ENCODE measurements around the gene INMT.
"Not testable (repeated sequence)": the region's sequence is repeated elsewhere in the genome, so short reads cannot be mapped to it uniquely, and the experiment has no call there.

Gene INMT

GRCh38 chr7:30714129-30714528, 37.8 kb upstream of the INMT start:
- no peak for DNase-seq (ENCODE audit: low read depth)
- TF ChIP-seq CTCF (IDR thresholded peaks at IDR 0.05; ENCODE audit: insufficient read depth, low read depth, low read length, missing control alignments), result no peak
- no peak overlapping the region for H3K4me3 ChIP-seq (ENCODE audit: low read depth, low read length)

GRCh38 chr7:30717181-30717580, 34.8 kb upstream of the INMT start:
- no peak for DNase-seq (ENCODE audit: low read depth)
- no peak for TF ChIP-seq CTCF (IDR thresholded peaks at IDR 0.05; ENCODE audit: insufficient read depth, low read depth, low read length, missing control alignments)
- no peak overlapping the region for H3K4me3 ChIP-seq (ENCODE audit: low read depth, low read length)

GRCh38 chr7:30719434-30719833, 32.5 kb upstream of the INMT start:
- DNase-seq (ENCODE audit: low read depth); H3K4me3 ChIP-seq (ENCODE audit: low read depth, low read length): not testable (repeated sequence)

GRCh38 chr7:30721211-30721610, 30.7 kb upstream of the INMT start:
- H3K4me3 ChIP-seq (ENCODE audit: low read depth, low read length), result no peak overlapping the region
- no peak for DNase-seq (ENCODE audit: low read depth)
- TF ChIP-seq CTCF (IDR thresholded peaks at IDR 0.05; ENCODE audit: insufficient read depth, low read depth, low read length, missing control alignments), result no peak

GRCh38 chr7:30722187-30722586, 29.7 kb upstream of the INMT start:
- no peak for DNase-seq (ENCODE audit: low read depth)
- no peak for TF ChIP-seq CTCF (IDR thresholded peaks at IDR 0.05; ENCODE audit: insufficient read depth, low read depth, low read length, missing control alignments)
- no peak overlapping the region for H3K4me3 ChIP-seq (ENCODE audit: low read depth, low read length)

- TF ChIP-seq CTCF (IDR thresholded peaks at IDR 0.05; ENCODE audit: insufficient read depth, low read depth, low read length, missing control alignments), result no peak
- H3K4me3 ChIP-seq (ENCODE audit: low read depth, low read length), result no peak overlapping the region
- no peak for DNase-seq (ENCODE audit: low read depth)
Observed at GRCh38 chr7:30722671-30723070, 29.3 kb upstream of the INMT start.

- DNase-seq (ENCODE audit: low read depth), result no peak
- TF ChIP-seq CTCF (IDR thresholded peaks at IDR 0.05; ENCODE audit: insufficient read depth, low read depth, low read length, missing control alignments), result no peak
- no peak overlapping the region for H3K4me3 ChIP-seq (ENCODE audit: low read depth, low read length)
Observed at GRCh38 chr7:30723776-30724175, 28.2 kb upstream of the INMT start.

Measured in GM12865 (cell line).